ENCODE results near the gene PANK1. TPM values are rescaled to one million over a fixed set of nuclear protein-coding genes. Genes with fewer than 3 reads are reported as not detected.

PANK1 gene
- total RNA-seq, 2 donors from 2014 or later: 1.5 to 2.5 TPM

- intact Hi-C loops (cut with DNase I): no loop called here
- no peak for DNase-seq (ENCODE audit: low spot score)
Observed at GRCh38 chr10:89588671-89589070, 56.4 kb downstream of the PANK1 start.

- intact Hi-C loops (cut with DNase I): no loop called here
- no peak for DNase-seq (ENCODE audit: low spot score)
Observed at GRCh38 chr10:89582022-89582421, 63.0 kb downstream of the PANK1 start.

- no peak for DNase-seq (ENCODE audit: low spot score)
- intact Hi-C loops (cut with DNase I): no loop called here
Observed at GRCh38 chr10:89580243-89580642, 64.8 kb downstream of the PANK1 start.

GRCh38 chr10:89576696-89577095, 68.3 kb downstream of the PANK1 start:
- DNase-seq (ENCODE audit: low spot score): no peak
- intact Hi-C loops (cut with DNase I): loop anchor here in 1 of 2 donors (5.0 kb wide), 1 partner anchor 306 kb away; no protein-coding TSS in a partner anchor

GRCh38 chr10:89576022-89576421, 69.0 kb downstream of the PANK1 start:
- intact Hi-C loops (cut with DNase I): loop anchor here in 1 of 2 donors (5.0 kb wide), 1 partner anchor 306 kb away; no protein-coding TSS in a partner anchor

GRCh38 chr10:89575031-89575430, 70.0 kb downstream of the PANK1 start:
- no peak for DNase-seq (ENCODE audit: low spot score)
- intact Hi-C loops (cut with DNase I): loop anchor here in 1 of 2 donors (5.0 kb wide), 1 partner anchor 307 kb away; no protein-coding TSS in a partner anchor

More at GRCh38 chr10:89576022-89576421, 69.0 kb downstream of the PANK1 start:
- no peak for DNase-seq (ENCODE audit: low spot score)

- no peak for DNase-seq (ENCODE audit: low spot score)
- intact Hi-C loops (cut with DNase I): no loop called here
Observed at GRCh38 chr10:89574368-89574767, 70.7 kb downstream of the PANK1 start.

GRCh38 chr10:89567576-89568245, 77.3 kb downstream of the PANK1 start:
- intact Hi-C loops (cut with DNase I): loop anchor here in 1 of 2 donors (5.0 kb wide), 1 partner anchor 95 kb away; no protein-coding TSS in a partner anchor
- no peak for DNase-seq (ENCODE audit: low spot score)

- intact Hi-C loops (cut with DNase I): loop anchor here in 1 of 2 donors (5.0 kb wide), 1 partner anchor 95 kb away; no protein-coding TSS in a partner anchor
- DNase-seq (ENCODE audit: low spot score): no peak
Observed at GRCh38 chr10:89566992-89567391, 78.0 kb downstream of the PANK1 start.

GRCh38 chr10:89566095-89566950, 78.7 kb downstream of the PANK1 start:
- DNase-seq (ENCODE audit: low spot score): no peak
- intact Hi-C loops (cut with DNase I): loop anchor here in 1 of 2 donors (5.0 kb wide), 1 partner anchor 94 kb away; no protein-coding TSS in a partner anchor

GRCh38 chr10:89565180-89565579, 79.9 kb downstream of the PANK1 start:
- no peak for DNase-seq (ENCODE audit: low spot score)
- intact Hi-C loops (cut with DNase I): loop anchor here (2.0 to 5.0 kb wide), 2 partner anchors 93 to 138 kb away; no protein-coding TSS in a partner anchor

GRCh38 chr10:89563861-89564478, 81.1 kb downstream of the PANK1 start:
- intact Hi-C loops (cut with DNase I): loop anchor here (2.0 to 5.0 kb wide), 2 partner anchors 137 kb away; no protein-coding TSS in a partner anchor
- DNase-seq (ENCODE audit: low spot score): no peak

GRCh38 chr10:89563311-89563710, 81.7 kb downstream of the PANK1 start:
- intact Hi-C loops (cut with DNase I): loop anchor here in 1 of 2 donors (5.0 kb wide), 1 partner anchor 136 kb away; no protein-coding TSS in a partner anchor
- DNase-seq (ENCODE audit: low spot score): no peak

GRCh38 chr10:89556600-89556999, 88.4 kb downstream of the PANK1 start:
- intact Hi-C loops (cut with DNase I): no loop called here

GRCh38 chr10:89555688-89556445, 89.2 kb downstream of the PANK1 start:
- intact Hi-C loops (cut with DNase I): no loop called here
- DNase-seq (ENCODE audit: low spot score): no peak

More at GRCh38 chr10:89556600-89556999, 88.4 kb downstream of the PANK1 start:
- DNase-seq (ENCODE audit: low spot score): no peak

GRCh38 chr10:89554433-89554832, 90.6 kb downstream of the PANK1 start:
- DNase-seq (ENCODE audit: low spot score): no peak
- intact Hi-C loops (cut with DNase I): no loop called here

- intact Hi-C loops (cut with DNase I): no loop called here
- no peak for DNase-seq (ENCODE audit: low spot score)
Observed at GRCh38 chr10:89553064-89553734, 91.8 kb downstream of the PANK1 start.

GRCh38 chr10:89552213-89552612, 92.8 kb downstream of the PANK1 start:
- DNase-seq (ENCODE audit: low spot score): no peak
- intact Hi-C loops (cut with DNase I): no loop called here

Measured in posterior vena cava (tissue), 2 donors.